ENCODE measurements around the gene PARP1. TPM values are rescaled to one million over a fixed set of nuclear protein-coding genes. Genes with fewer than 3 reads are reported as not detected.

The PARP1 gene
- total RNA-seq, 1 experiment from 2014 or later: 263 TPM

- intact Hi-C loops (cut with micrococcal nuclease; ENCODE audit: unreplicated experiment): no loop called here
- no peaks in the 10 kb centered on the region for H3K9me3 ChIP-seq (ENCODE audit: low read depth, low read length, poor library complexity, severe bottlenecking)
- H3K36me3 ChIP-seq (ENCODE audit: insufficient read depth, low read length, poor library complexity, severe bottlenecking): peaks cover 98% of the 10 kb centered on the region
- no peak overlapping the region for H3K4me3 ChIP-seq (ENCODE audit: low read depth, low read length, poor library complexity, severe bottlenecking)
- ChIA-PET CTCF (no interaction called here), POLR2A (ENCODE audit: low non-redundant PET) (no interaction called here)
- no peaks in the 10 kb centered on the region for H3K4me1 ChIP-seq (ENCODE audit: insufficient read depth, low read length, poor library complexity, severe bottlenecking)
- no peak for TF ChIP-seq EZH2 (IDR thresholded peaks at IDR 0.05; ENCODE audit: borderline replicate concordance, low read depth, low read length, poor library complexity, severe bottlenecking)
- no peak for TF ChIP-seq CTCF (conservative IDR thresholded peaks at IDR 0.05; ENCODE audit: low read depth, low read length)
- H3K27ac ChIP-seq (ENCODE audit: low read depth, low read length, poor library complexity, severe bottlenecking): no peak overlapping the region
- no TSS peak for BruUV-seq (replicated peaks)
- H3K27me3 ChIP-seq (replicated peaks; ENCODE audit: insufficient read depth, low read depth, low read length, poor library complexity): no peaks in the 10 kb centered on the region
- DNase-seq (ENCODE audit: low spot score): no peak
Measured at GRCh38 chr1:226364514-226364899, 43.4 kb downstream of the PARP1 start.

GRCh38 chr1:226363801-226364513 is 43.9 kb downstream of the PARP1 start:
- no peak overlapping the region for H3K27ac ChIP-seq (ENCODE audit: low read depth, low read length, poor library complexity, severe bottlenecking)
- no peak for TF ChIP-seq CTCF (conservative IDR thresholded peaks at IDR 0.05; ENCODE audit: low read depth, low read length)
- no peak for TF ChIP-seq EZH2 (IDR thresholded peaks at IDR 0.05; ENCODE audit: borderline replicate concordance, low read depth, low read length, poor library complexity, severe bottlenecking)
- no peak for DNase-seq (ENCODE audit: low spot score)

GRCh38 chr1:226362891-226363447 is 44.9 kb downstream of the PARP1 start:
- Histone ChIP-seq H3K4me1 (ENCODE audit: insufficient read depth, low read length, poor library complexity, severe bottlenecking) (no peaks in the 10 kb centered on the region), H3K27me3 (replicated peaks; ENCODE audit: insufficient read depth, low read depth, low read length, poor library complexity) (no peaks in the 10 kb centered on the region), H3K36me3 (ENCODE audit: insufficient read depth, low read length, poor library complexity, severe bottlenecking) (peaks cover 94% of the 10 kb centered on the region), H3K27ac (ENCODE audit: low read depth, low read length, poor library complexity, severe bottlenecking) (no peak overlapping the region), H3K9me3 (ENCODE audit: low read depth, low read length, poor library complexity, severe bottlenecking) (no peaks in the 10 kb centered on the region), H3K4me3 (ENCODE audit: low read depth, low read length, poor library complexity, severe bottlenecking) (no peak overlapping the region)
- intact Hi-C loops (cut with micrococcal nuclease; ENCODE audit: unreplicated experiment): no loop called here
- no peak for TF ChIP-seq CTCF (conservative IDR thresholded peaks at IDR 0.05; ENCODE audit: low read depth, low read length)
- TF ChIP-seq EZH2 (IDR thresholded peaks at IDR 0.05; ENCODE audit: borderline replicate concordance, low read depth, low read length, poor library complexity, severe bottlenecking): no peak
- no TSS peak for BruUV-seq (replicated peaks)
- ChIA-PET CTCF (no interaction called here), POLR2A (ENCODE audit: low non-redundant PET) (no interaction called here)
- no peak for DNase-seq (ENCODE audit: low spot score)

More at GRCh38 chr1:226363801-226364513, 43.9 kb downstream of the PARP1 start:
- Histone ChIP-seq H3K9me3 (ENCODE audit: low read depth, low read length, poor library complexity, severe bottlenecking) (no peaks in the 10 kb centered on the region), H3K27me3 (replicated peaks; ENCODE audit: insufficient read depth, low read depth, low read length, poor library complexity) (no peaks in the 10 kb centered on the region), H3K4me3 (ENCODE audit: low read depth, low read length, poor library complexity, severe bottlenecking) (no peak overlapping the region), H3K36me3 (ENCODE audit: insufficient read depth, low read length, poor library complexity, severe bottlenecking) (peaks cover 98% of the 10 kb centered on the region), H3K4me1 (ENCODE audit: insufficient read depth, low read length, poor library complexity, severe bottlenecking) (no peaks in the 10 kb centered on the region)
- POLR2A ChIA-PET (ENCODE audit: low non-redundant PET): no interaction called here
- intact Hi-C loops (cut with micrococcal nuclease; ENCODE audit: unreplicated experiment): no loop called here
- BruUV-seq (replicated peaks): no TSS peak
- CTCF ChIA-PET: no interaction called here

All from A673 (cell line).